GM18861 (cell line): ENCODE data around the gene SETSIP.
"Not testable (repeated sequence)": the region's sequence is repeated elsewhere in the genome, so short reads cannot be mapped to it uniquely, and the experiment has no call there.

ENCODE experiments used
- ATAC-seq: cut with Tn5 transposase; IDR thresholded peaks from one replicate; pipeline ENCODE4 v1.9.1; 2021; ENCODE audit not compliant: unreplicated experiment

SETSIP gene, protein sequence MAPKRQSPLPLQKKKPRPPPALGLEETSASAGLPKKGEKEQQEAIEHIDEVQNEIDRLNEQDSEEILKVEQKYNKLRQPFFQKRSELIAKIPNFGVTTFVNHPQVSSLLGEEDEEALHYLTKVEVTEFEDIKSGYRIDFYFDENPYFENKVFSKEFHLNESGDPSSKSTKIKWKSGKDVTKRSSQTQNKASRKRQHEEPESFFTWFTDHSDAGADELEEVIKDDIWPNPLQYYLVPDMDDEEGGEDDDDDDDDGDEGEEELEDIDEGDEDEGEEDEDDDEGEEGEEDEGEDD

DNA sequence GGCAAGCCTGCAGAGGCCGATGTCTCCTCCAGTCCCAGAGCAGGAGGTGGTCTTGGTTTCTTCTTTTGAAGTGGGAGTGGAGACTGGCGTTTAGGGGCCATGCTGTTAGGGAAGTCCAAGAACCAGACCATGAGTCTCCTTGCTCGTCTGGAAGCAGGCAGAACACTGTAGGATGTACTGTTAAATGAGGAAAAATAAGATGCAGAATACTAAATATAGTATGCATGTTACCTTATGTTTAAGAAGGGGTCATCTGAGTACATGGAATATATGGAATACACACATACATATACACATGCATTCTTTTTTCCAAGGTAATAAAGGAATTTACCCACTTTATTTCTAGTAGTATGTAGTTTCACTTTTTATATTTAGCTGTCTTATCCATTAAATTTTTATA lies at the start of gene SETSIP:
SETSIP (minus strand) TSS at position 101 of the 400 bp plus-strand sequence; CDS start at position 101, 0 bp downstream.
- no peak for ATAC-seq

DNA sequence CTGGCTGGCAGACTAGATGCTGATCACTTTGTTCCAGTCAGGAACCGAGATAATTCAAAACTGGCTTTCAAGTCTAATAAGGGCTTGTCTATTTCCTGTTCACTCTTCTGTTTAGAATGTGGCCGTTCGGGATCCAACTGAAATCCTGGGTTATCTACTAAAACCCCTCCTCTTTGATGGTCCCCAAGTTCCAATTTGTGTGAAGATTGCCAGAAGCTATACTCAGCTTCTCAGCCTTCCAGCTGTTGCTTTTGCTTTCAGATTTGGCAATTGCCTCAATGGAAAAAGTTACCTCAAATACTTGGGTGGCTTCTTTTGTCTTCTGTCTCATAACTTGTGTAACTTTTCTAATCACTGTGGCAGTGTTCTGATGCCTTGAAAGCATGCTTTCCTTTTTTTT lies 48.7 kb upstream of the SETSIP start:
- ATAC-seq, result no peak

DNA sequence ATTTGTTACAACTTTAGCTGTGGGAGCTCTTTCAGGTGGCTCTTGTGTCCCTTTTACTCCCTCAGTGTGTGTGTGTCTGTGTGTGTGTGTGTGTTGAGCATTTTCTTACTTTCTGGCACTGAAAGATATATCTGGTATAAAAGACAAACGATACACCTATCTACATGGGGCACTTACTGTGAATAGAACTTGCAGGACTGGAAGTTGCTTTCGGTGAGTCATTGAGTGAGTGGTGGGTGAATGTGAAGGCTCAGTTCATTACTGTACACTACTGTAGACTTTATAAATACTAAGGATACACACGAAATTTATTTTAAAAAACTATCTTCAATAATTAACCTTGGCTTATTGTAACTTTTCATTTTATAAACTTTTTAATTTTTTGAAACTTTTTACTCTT lies 43.6 kb upstream of the SETSIP start:
- no peak for ATAC-seq

DNA sequence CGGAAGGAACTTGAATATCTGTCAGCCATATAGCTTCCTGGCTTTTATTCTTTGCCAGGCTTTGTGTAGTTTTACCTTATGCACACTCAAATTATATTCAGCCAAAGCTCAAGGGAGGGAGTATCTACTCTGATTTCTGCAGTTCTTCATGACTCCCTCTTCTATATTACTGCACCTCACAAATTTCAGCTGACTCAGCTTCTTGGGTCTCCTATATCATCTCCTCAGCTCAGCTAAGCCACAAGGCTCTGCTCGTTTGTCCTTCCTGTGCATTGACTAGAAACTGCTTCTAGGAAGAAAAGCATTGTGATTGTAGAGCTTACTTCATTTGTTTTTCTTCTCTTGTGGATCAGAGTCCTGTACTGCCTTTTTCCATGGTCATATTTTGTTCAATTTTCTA lies 42.3 kb upstream of the SETSIP start:
- ATAC-seq, result no peak

DNA sequence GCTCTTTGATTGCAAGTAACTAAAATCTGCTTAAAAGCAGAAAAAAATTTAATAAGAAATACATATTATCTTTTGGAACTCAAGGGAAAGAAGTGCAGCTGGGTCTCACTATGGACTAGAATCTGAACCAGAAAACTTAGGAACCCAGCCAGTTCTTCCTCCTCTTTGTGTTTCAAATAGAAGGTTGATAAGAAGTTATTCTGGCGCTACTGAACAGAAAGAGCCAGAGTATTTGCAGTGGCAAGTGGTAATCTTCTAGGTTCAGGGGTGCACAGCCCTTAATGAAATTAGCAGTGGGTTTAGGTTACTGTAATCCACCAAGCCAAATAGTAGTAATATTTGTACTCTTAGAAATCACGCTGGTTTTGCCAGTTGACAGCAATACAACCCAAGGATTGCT lies 33.4 kb upstream of the SETSIP start:
- no peak for ATAC-seq

DNA sequence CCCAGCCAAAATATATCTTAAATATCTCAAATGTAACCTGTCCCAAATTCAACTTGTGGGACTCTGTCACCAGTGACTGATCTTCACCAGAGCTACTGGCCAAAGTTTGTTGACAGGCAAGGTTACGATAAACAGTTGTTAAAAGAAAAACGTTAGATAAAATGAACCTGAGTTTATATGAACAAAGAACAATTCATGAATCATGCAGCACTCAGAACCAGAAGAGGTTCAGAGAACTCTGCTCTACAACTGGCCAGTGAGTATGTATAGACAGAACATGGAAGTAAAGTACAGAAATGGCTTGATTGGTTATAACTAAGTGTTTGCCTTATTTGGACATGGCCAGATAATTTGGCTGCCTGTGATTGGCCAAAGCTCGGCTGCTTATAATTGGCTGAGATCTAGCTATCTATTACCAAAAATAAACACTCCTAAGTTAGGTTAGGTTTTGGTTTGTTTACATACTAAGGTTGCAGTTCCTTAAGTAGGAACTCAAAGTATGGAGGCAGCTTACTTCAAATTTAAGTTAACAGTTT lies 30.4 kb upstream of the SETSIP start:
- no peak for ATAC-seq

DNA sequence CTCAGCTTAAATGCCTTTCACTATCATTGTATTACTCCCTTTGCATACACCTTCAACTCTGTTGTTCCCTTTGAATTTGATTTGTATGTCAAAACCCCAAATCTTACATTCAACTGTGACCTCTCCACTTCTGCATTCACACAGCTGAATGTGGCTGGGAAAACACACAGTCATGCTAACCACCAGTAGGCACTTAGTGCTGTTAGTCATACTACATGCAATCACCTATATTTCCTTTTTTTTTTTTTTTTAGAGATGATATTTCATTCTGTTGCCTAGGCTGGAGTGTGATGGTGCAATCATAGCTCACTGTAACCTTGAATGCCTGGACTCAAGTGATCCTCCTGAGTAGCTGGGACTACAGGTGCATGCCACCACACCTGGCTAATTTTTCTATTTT lies 21.1 kb upstream of the SETSIP start:
- no peak for ATAC-seq

DNA sequence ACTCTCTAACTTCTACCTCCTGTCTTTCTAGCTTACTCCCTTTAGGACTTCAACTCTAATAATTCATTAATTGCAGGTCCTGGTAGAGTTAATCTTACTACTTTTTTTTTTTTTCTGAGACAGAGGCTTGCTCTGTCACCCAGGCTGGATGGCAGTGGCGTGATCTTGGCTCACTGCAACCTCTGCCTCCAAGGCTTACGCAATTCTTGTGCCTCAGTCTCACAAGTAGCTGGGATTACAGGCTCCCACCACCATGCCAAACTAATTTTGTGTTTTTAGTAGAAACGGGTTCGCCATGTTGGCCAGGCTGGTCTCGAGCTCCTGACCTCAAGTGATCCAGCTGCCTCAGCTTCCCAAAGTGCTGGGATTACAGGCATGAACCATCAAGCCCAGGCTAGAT lies 20.7 kb upstream of the SETSIP start:
- no peak for ATAC-seq

DNA sequence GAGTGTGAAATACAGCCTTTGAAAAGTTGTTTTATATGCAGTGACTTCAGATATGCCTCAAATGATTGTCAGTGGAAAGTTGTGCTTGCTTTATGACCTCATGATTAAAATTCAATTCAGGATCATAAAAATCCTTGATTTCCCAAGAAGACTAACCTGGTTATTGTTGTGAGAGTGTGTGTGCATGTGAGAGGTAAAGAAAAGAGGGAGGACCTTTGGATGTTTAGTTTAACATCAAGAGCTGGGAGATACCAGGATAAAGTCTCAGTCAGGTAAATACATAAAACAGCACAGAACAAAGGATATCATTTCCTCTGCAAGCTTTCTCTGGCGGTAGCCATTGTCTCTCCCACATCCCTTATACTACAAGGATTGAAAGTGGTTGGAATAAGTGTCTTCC lies 19.4 kb upstream of the SETSIP start:
- ATAC-seq, result no peak

DNA sequence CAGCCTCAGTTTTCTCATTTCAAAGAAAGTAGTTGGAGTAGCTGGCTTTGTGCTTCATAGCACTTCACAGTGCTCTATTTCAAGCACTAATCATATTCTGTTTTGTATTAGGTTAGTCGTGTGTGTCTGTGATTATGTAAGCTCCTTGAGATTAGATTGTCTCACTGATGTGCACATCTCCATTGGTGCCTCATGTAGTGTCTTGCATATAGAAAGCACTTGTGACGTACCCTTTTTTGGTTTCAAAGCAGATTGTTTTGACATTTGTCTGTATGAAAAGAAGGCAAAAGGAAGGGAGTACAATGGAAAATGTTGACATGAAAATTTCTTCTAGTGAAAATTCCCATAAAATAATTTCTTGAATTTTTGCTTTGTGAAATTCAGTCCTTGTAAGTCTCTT lies 18.9 kb upstream of the SETSIP start:
- no peak for ATAC-seq

DNA sequence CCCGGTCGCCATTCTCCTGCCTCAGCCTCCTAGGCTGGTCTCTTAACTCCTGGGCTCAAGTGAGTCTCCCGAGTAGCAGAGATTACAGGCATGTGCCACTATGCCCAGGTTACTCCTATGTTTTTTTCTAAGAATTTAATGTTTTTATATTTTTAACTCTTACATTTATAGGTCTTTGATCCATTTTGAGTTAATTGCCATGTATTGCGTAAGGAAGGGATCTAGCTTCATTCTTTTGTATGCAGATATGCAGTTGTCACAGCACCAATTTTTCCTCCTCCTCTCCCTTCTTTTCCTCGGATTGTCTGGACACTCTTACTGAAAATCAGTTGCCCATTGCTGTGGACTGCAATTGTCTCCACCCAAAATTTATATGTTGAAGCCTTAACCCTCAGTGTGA lies 16.4 kb upstream of the SETSIP start:
- no peak for ATAC-seq

DNA sequence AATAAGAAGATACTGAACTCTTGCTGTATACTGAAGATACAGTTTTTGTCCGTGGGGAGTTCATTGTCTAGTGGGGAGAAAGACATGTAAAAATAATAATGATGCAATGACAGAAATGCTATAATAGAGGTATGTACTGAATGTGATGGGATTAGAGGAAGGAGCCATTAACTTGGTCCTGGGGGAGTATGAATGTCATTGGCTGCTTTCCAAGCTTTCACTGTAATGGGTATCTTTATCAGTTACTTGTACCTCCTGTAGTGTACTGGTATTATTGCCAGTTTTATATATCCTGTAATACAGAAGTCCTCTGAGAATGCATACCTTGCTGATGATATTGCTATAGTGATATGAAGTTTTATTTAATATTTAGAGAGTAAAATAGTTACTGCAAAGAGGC lies 12.3 kb upstream of the SETSIP start:
- ATAC-seq, result no peak

DNA sequence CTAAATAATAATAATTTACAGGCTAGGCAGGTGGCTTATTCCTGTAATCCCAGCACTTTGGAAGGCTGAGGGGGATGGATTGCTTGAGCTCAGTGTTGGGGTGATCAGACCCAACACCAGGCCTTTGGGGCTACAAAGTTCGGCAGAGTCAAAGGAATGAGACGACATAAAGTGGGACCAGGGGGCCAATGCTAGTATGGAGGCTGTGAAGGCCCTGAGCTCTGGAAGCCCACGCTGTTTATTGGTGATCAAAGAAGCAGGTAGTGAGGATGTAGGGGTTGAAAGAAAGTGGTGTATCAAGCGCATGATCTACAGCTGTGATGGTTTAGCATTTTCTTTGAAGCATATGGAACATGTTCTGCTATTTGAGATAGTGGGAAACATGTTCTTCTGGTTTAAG lies 10.5 kb upstream of the SETSIP start:
- ATAC-seq, result no peak

DNA sequence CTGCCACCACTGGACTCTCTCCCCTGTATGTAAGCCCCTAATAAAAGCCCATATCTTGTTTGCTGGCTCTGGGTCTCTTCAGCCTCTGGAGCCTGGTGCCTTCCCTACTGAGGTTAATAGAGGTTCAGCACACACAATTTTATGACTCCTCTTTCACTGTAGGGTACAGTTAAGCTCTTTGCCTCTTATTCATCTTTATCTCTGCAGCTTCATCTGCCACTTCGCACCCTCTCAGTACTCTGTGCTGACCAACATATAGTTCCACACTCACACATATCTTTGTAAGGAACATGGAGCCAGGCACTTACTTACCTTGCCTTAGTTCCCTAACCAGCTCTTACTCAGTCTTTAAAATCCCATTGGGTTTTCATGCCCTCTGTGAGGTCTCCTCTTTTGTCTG lies 9.4 kb upstream of the SETSIP start:
- no peak for ATAC-seq

DNA sequence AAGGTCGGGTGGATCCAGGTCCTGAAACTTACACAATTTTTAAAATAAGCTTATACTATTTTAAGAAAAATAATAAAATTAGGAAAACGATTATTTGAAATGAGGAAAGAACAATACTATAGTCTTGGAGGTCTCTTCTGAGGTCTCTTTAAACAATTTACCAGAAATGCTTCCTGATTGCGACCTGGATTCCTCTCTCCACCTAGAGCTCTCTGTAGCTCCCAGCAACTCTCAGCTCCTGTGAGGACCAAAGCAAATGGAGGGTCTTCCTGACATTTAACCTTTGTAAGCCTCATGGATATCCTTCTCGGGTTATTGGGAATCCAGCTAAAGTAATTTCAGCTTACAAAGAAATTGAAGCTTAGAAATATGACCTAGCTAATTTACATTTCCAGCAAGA lies 5.8 kb upstream of the SETSIP start:
- no peak for ATAC-seq

DNA sequence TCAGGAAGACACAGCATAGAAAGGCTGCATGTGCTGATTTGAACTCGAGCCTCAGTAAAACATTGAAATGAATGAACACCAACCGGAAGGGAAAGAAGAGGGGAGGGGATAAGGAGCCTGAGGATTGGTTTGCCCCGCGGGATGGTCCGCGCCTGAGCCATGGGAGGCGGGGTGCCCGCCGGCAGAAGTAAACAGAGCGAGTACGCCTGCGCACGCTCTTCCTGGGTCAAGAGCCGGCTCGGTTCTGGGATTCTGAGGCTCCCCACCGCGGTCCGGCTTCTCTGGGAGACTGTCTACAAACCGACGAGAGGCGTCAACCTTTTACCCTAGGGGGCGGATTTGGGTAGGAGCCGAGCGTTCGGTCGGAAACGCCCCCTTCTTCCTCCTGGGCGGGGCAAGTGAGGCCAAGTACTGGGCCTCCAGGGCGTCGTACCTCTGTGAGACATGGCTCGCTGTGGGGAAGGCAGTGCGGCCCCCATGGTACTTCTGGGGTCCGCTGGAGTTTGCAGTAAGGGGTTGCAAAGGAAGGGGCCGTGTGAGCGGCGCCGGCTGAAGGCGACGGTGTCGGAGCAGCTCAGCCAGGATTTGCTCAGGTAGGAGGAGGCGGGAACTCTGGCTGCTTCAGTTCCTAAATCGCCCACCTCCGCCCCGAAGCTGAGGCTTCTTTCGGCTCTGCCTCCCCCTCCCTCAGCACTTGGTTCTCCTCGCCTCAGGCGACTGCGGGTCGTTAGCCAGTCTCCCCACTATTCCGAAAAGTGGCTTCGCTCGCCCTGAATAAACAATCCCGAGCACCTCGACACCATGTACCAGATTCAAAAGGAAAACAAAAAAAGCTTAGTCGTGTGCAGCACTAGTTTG lies 5.1 kb upstream of the SETSIP start, which contains the start of gene BTBD8:
BTBD8 (plus strand) TSS at position 218 of the 858 bp plus-strand sequence; CDS start at position 445, 227 bp downstream.
- peak; percentile 88 for ATAC-seq

DNA sequence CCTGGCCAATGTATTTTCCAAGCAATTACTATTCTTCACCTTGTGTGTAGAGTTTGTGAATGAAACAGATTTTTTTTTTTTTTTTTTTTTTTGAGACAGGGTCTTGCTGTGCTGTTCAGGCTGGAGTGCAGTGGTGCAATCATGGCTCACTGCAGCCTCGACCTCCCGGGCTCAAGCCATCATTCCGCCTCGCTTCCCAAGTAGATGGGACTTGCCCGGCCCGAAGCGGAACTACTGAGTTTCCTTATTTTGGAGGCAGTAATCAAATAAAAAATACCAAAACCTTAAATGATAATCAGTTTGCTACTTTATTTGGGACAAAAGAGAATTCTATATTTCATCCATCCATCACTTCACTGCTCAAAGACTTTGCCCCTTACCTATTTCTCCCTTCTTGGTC lies 4.2 kb upstream of the SETSIP start:
- ATAC-seq, result no peak

DNA sequence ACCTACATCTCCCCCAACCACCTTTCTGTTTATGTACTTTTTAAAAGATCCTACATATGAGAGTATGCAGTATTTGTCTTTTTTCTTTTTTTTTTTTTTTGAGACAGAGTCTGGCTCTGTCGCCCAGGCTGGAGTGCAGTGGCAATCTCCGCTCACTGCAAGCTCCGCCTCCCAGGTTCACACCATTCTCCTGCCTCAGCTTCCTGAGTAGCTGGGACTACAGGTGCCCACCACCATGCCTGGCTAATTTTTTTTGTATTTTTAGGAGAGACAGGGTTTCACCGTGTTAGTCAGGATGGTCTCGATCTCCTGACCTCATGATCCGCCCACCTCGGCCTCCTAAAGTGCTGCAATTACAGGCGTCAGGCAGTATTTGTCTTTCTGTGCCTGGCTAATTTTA lies 2.9 kb upstream of the SETSIP start:
- not testable (repeated sequence) for ATAC-seq

DNA sequence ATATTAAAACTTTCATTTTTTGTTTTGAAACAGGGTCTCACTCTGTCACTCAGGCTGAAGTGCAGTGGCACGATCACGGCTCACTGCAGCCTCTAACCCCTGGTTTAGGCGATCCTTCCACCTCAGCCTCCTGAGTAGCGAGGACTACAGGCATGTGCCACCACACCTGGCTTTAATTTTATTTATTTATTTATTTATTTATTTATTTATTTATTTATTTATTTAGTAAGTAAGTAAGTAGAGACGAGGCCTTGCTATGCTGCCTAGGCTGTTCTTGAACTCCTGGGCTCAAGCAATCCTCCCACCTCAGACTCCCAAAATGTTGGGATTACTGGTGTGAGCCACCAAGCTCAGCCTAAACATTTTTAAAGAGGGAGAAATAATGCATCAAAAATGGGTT lies 1.2 kb upstream of the SETSIP start:
- ATAC-seq, result no peak

DNA sequence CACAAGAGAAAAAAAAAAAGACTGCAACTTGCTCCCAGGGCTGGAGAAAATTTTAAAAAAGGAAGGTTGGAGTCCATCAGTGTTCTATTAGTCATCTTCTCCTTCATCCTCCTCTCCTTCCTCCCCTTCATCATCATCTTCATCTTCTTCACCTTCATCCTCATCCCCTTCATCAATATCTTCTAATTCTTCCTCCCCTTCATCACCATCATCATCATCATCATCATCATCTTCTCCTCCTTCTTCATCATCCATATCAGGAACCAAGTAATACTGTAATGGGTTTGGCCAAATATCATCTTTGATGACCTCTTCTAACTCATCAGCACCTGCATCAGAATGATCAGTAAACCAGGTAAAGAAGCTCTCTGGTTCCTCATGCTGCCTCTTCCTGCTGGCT lies 765 bp downstream of the SETSIP start:
- not testable (repeated sequence) for ATAC-seq

DNA sequence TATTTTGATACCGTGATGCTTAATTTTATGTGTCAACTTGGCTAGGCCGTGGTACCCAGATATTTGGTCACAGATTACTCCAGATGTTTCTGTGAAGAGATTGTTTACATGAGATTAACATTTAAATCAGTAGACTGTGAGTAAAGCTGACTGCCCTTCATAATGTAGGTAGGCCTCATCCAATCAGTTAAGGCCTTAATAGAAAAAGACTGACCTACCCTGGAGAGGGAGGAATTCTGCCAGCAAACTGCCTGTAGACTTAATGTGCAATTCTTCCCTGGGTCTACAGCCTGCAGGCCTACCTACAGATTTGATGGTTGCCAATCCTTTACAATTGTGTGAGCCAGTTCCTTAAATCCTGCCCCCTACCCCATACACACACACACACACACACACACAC lies 4.3 kb downstream of the SETSIP start:
- no peak for ATAC-seq

DNA sequence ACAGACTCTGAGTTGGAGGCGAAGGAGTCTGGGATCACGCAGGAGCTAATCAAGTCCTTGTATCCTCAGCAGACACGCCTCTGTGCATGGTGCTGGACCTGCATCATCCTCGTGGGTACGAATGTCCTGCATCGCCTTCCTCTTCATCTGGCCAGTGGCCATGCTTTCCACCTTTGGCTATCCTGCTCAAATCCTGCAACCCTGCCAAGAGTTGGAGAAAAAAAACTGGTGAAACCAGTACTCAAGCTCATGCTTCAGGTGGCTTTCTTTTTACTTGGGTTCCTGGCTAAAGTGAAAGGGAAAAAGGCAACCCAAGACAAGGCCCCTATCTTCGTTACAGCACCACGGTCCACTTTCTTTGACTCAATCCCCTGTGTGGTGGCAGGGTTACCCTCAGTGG lies 8.9 kb downstream of the SETSIP start:
- ATAC-seq, result no peak
